ENCODE data around the gene ERBB2. TPM values are rescaled to one million over a fixed set of nuclear protein-coding genes. Genes with fewer than 3 reads are reported as not detected.
"Not testable (repeated sequence)": the region's sequence is repeated elsewhere in the genome, so short reads cannot be mapped to it uniquely, and the experiment has no call there.

The ERBB2 gene
- total RNA-seq, 2 experiments from 2014 or later: 6.0 to 6.3 TPM

DNA sequence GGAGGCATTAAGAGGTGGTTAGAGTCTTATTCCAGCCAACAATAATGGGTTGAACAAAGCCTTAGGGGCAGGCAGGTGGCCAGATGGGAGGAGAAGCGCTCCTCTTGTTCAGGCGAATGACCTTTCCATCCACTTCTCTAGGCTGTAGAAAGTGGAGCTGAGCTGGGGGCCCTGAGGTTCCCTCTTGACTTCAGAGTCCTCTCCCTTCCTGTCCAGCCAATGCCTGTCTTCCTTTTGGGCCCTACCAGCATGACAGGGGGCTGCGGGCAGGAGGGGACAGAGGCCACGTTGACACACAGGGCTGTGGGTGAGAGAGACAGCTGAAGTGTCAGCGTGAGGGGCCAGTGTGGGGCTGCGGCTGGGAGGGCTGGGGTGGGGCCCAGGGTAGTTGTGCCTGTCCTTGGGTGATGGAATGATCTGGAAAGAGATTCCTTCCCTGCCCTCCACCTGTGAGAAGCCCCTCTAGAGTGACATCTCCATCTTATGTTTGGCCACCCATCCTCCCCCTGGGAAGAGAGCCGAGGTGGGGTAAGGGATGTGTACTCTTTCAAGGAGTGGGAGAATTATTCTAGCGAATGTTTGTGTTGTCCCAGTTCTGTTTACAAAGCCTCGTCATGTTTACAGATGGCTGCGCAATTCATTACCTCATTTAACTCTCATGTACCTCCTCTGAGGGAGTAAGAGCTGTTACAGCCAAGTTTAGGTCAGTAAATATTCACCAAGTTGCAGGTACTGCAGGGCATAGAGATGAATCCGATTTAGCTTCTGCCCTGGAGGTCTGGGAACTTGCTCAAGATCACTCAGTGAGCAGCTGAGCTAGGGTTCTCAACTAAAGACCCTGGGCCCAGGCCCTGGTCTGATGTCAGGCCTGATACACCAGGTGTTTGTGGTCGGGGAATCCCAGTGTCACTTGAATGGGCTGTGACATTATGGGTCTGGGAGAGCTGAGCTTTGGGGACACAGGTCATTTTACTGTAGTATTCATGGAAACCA is 3.3 kb downstream of the ERBB2 start:
- Mint-ChIP-seq H3K27ac (no peak overlapping the region), H3K9me3 (no peaks in the 10 kb centered on the region), H3K4me3 (no peak overlapping the region), H3K4me1 (ENCODE audit: low read depth) (peaks cover 19% of the 10 kb centered on the region), H3K36me3 (ENCODE audit: low read depth) (no peaks in the 10 kb centered on the region), H3K27me3 (ENCODE audit: low read depth) (peaks cover 25% of the 10 kb centered on the region)
- CTCF ChIA-PET: interaction anchor here (1.3 kb wide), 1 partner anchor 26 kb away, joined by 3 read pairs; no protein-coding TSS in a partner anchor
- no peak for DNase-seq
- intact Hi-C loops (cut with micrococcal nuclease): no loop called here

DNA sequence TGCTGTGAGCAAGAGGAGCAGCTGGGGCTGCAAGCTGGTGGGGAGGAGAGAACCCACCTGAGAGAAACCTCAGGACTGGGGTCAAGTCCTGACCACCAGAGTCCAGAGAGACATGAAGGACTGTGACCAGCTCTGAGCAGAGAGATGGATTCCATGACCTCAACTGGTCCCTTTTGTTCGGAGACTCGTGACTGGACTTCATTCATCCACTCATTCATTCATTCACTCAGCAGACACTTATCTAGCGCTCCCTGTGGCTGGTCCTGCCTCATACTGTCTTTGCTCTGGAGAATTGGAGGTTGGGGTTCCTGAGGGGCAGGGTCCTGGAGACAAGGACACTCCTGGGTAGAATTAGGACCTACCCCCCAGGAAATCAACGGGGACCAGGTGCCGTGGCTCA is 4.0 kb downstream of the ERBB2 start:
- Mint-ChIP-seq H3K36me3 (ENCODE audit: low read depth) (no peaks in the 10 kb centered on the region), H3K27me3 (ENCODE audit: low read depth) (peaks cover 23% of the 10 kb centered on the region), H3K4me1 (ENCODE audit: low read depth) (peaks cover 19% of the 10 kb centered on the region), H3K4me3 (no peak overlapping the region), H3K27ac (no peak overlapping the region), H3K9me3 (no peaks in the 10 kb centered on the region)
- intact Hi-C loops (cut with micrococcal nuclease): no loop called here
- no peak for DNase-seq
- CTCF ChIA-PET: interaction anchor here (1.3 kb wide), 1 partner anchor 25 kb away, joined by 3 read pairs; no protein-coding TSS in a partner anchor

DNA sequence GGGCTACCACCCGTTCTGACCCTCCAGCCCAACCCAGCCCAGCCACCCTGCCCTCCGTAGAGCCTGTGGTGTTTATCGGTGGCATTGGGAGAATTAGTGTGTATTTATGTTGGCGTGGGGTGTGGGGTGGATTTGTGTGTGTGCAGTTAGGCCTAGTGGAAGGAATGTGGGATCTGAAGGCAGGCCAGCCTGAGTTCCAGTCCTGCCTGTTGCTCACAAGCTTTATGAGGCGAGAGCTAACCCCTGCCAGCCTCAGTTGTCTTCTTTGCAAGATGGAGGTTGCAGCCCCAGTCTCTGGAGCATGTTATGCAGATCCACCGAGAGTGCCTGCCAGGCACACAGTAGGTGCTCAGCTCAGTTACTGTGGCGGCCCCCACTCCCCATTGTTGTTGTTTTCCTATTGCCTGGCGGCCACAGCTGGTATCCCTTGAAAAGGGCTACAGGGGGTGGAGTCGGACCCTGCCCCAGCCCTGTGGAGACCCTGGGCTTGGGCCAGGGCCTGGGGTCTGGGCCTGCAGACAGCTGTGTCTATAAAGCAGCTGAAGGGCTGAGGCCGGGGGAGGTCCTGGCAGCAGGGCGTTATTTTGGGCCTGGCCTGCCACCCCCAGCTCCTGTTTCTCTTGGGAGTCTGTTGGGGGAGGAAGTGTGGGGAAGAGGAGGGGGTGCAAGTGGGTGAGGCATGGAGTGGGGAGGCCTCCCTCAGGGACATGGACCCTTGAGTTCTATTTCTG is 5.1 kb downstream of the ERBB2 start:
- no peak overlapping the region for H3K4me3 Mint-ChIP-seq
- no peak overlapping the region for H3K27ac Mint-ChIP-seq
- peaks cover 14% of the 10 kb centered on the region for H3K27me3 Mint-ChIP-seq (ENCODE audit: low read depth)
- CTCF ChIA-PET: no interaction called here
- no peaks in the 10 kb centered on the region for H3K36me3 Mint-ChIP-seq (ENCODE audit: low read depth)
- peaks cover 15% of the 10 kb centered on the region for H3K4me1 Mint-ChIP-seq (ENCODE audit: low read depth)
- H3K9me3 Mint-ChIP-seq: no peaks in the 10 kb centered on the region
- intact Hi-C loops (cut with micrococcal nuclease): no loop called here
- DNase-seq: no peak

DNA sequence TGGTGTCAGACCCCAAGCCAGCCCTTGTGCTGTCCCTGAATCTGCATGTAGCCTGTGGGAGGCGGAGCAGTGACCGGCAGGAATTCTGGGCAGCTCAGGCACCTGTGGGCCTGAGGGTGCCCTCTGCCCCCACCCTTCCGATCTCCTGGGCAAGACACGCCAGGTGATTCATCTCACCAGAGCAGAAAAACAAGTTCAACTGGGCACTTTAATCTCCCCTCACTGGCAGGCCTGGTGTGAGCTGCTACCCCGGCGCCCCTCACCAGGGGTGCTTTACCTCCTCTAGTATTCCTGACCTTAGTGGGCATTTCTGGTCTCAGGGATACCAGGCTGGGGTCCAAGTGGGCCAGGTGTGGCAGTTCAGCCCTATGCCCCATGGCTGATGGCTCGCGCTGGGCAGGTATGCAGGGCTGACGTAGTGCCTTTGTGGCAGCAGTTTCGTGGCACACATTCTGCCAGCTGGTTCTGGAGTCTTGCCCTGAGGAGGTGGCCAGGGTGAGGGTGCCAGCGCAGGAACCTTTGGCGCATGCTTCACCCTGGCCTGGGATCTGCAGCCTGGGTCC is 6.0 kb downstream of the ERBB2 start:
- Mint-ChIP-seq H3K27ac (no peak overlapping the region), H3K36me3 (ENCODE audit: low read depth) (no peaks in the 10 kb centered on the region), H3K9me3 (no peaks in the 10 kb centered on the region), H3K4me1 (ENCODE audit: low read depth) (peaks cover 12% of the 10 kb centered on the region), H3K27me3 (ENCODE audit: low read depth) (peaks cover 9% of the 10 kb centered on the region), H3K4me3 (no peak overlapping the region)
- intact Hi-C loops (cut with micrococcal nuclease): no loop called here
- no peak for DNase-seq
- CTCF ChIA-PET: no interaction called here

DNA sequence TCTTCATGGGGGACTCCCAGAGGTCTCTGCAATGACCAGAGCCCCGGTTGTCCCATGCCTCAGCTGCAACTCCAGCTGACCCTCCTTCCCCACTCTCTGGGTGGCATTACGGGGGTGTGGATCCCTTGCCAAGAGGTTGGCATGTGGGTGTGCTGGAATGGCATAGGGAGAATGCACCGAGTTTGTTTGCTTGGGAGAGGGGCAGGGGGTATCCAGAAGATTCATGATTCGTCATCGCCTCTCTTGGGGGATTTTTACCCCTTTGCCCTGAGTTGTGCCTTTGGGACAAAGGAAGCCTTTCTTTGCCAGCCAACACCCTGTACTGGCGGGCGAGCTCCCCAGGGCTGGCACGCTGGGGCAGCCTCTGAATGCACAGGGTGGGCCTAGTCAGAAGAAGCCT is 6.5 kb downstream of the ERBB2 start:
- no peak for DNase-seq
- Mint-ChIP-seq H3K27me3 (ENCODE audit: low read depth) (peaks cover 4% of the 10 kb centered on the region), H3K27ac (no peak overlapping the region), H3K9me3 (no peaks in the 10 kb centered on the region), H3K4me3 (no peak overlapping the region), H3K4me1 (ENCODE audit: low read depth) (peaks cover 10% of the 10 kb centered on the region), H3K36me3 (ENCODE audit: low read depth) (no peaks in the 10 kb centered on the region)
- CTCF ChIA-PET: no interaction called here
- intact Hi-C loops (cut with micrococcal nuclease): no loop called here

DNA sequence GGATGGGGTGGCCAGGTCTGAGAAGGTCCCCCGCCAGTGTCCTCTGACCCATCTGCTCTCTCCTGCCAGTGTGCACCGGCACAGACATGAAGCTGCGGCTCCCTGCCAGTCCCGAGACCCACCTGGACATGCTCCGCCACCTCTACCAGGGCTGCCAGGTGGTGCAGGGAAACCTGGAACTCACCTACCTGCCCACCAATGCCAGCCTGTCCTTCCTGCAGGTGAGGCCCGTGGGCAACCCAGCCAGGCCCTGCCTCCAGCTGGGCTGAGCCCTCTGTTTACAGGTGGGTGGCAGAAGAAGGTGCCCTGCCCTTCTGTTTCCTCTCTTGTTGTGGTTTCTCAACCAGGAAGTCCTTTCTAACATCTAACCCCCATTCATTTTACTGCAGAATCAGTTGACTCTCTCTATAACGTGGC is 7.1 kb downstream of the ERBB2 start:
- no peaks in the 10 kb centered on the region for H3K36me3 Mint-ChIP-seq (ENCODE audit: low read depth)
- no peak overlapping the region for H3K27ac Mint-ChIP-seq
- H3K27me3 Mint-ChIP-seq (ENCODE audit: low read depth): no peaks in the 10 kb centered on the region
- H3K9me3 Mint-ChIP-seq: no peaks in the 10 kb centered on the region
- H3K4me3 Mint-ChIP-seq: no peak overlapping the region
- peaks cover 10% of the 10 kb centered on the region for H3K4me1 Mint-ChIP-seq (ENCODE audit: low read depth)
- CTCF ChIA-PET: no interaction called here
- intact Hi-C loops (cut with micrococcal nuclease): no loop called here
- no peak for DNase-seq

DNA sequence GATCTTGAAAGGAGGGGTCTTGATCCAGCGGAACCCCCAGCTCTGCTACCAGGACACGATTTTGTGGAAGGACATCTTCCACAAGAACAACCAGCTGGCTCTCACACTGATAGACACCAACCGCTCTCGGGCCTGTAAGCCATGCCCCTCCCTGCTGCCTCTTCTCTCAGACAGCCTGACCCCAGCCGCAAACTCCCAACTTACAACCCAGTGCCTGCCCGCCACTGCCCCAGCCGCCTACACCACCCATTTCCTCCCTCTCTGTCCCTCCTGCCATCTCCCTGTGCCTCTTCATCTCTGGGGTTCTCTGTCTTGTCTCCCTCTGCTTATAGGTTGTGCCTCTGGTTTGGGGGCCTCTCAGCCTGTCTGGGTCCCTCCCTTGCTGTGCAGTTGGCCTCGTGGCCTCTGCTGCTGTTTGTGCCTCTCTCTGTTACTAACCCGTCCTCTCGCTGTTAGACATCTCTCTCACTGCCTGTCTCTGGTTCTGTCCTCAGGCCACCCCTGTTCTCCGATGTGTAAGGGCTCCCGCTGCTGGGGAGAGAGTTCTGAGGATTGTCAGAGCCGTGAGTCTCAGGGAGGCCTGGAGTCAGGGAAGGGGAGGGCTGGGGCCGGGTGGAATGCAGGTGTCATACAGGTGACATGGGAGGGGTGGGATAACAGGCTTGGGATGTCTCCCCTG is 9.6 kb downstream of the ERBB2 start:
- no peak for DNase-seq
- H3K27me3 Mint-ChIP-seq (ENCODE audit: low read depth): no peaks in the 10 kb centered on the region
- no peaks in the 10 kb centered on the region for H3K36me3 Mint-ChIP-seq (ENCODE audit: low read depth)
- peaks cover 10% of the 10 kb centered on the region for H3K4me1 Mint-ChIP-seq (ENCODE audit: low read depth)
- CTCF ChIA-PET: interaction anchor here (1.1 kb wide), 3 partner anchors 20 to 88 kb away, joined by 3 to 6 read pairs (median 4); no protein-coding TSS in a partner anchor
- H3K27ac Mint-ChIP-seq: no peak overlapping the region
- intact Hi-C loops (cut with micrococcal nuclease): no loop called here
- H3K4me3 Mint-ChIP-seq: no peak overlapping the region
- H3K9me3 Mint-ChIP-seq: no peaks in the 10 kb centered on the region

DNA sequence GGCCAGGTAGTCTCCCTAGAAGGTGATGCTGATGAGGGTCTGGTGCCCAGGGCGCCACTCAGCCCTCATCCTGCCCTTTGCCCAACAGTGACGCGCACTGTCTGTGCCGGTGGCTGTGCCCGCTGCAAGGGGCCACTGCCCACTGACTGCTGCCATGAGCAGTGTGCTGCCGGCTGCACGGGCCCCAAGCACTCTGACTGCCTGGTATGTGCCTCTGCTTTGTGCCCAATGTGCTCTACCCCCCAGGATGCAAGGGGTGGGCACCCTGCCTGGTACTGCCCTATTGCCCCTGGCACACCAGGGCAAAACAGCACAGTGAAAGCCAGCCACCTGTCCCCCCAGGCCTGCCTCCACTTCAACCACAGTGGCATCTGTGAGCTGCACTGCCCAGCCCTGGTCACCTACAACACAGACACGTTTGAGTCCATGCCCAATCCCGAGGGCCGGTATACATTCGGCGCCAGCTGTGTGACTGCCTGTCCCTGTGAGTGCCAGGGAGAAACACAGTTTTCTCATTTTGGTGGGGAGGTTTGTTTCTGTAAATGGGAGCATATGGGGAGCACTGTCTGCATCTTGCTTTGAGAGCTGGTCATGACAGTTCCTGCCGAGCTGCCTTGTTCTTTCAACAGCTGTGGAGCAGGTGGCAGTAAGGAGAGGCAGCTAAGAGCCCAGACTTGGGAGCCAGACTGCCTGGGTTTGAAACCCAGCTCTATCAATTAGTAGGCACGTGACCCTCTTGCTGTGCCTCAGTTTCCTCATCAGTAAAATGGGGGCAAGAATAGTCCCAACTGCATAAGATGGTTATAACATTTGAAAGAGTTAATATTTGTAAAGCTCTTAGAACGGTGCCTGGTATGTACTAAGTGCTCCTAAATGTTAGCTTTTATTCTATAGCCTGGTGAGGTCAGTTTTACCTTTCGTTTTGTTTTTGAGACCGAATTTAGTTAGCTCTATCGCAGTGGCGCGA is 10.4 kb downstream of the ERBB2 start:
- Mint-ChIP-seq H3K36me3 (ENCODE audit: low read depth) (no peaks in the 10 kb centered on the region), H3K9me3 (no peaks in the 10 kb centered on the region), H3K4me1 (ENCODE audit: low read depth) (peaks cover 10% of the 10 kb centered on the region), H3K4me3 (no peak overlapping the region), H3K27me3 (ENCODE audit: low read depth) (no peaks in the 10 kb centered on the region), H3K27ac (no peak overlapping the region)
- CTCF ChIA-PET: interaction anchor here (0.6 to 1.1 kb wide), 4 partner anchors 42 to 332 kb away, joined by 3 to 7 read pairs (median 3); partner anchors contain the start of gene PNMT
- no peak for DNase-seq
- intact Hi-C loops (cut with micrococcal nuclease): no loop called here

DNA sequence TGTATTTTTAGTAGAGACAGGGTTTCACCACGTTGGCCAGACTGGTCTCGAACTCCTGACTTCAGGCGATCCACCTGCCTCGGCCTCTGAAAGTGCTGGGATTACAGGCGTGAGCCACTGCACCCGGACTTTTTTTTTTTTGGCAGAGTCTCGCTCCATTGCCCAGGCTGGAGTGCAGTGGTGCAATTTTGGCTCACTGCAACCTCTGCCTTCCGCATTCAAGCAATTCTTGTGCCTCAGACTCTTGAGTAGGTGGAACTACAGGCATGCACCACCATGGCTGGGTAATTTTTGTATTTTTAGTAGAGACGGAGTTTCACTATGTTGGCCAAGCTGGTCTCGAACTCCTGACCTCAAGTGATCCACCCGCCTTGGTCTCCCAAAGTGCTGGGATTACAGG is 11.2 kb downstream of the ERBB2 start:
- H3K9me3 Mint-ChIP-seq; DNase-seq; H3K27ac Mint-ChIP-seq; intact Hi-C loops (cut with micrococcal nuclease); H3K4me3 Mint-ChIP-seq; H3K36me3 Mint-ChIP-seq (ENCODE audit: low read depth); H3K27me3 Mint-ChIP-seq (ENCODE audit: low read depth): not testable (repeated sequence)
- CTCF ChIA-PET: interaction anchor here (0.6 to 1.1 kb wide), 3 partner anchors 77 to 333 kb away, joined by 3 to 7 read pairs (median 3); no protein-coding TSS in a partner anchor
- peaks cover 10% of the 10 kb centered on the region for H3K4me1 Mint-ChIP-seq (ENCODE audit: low read depth)

DNA sequence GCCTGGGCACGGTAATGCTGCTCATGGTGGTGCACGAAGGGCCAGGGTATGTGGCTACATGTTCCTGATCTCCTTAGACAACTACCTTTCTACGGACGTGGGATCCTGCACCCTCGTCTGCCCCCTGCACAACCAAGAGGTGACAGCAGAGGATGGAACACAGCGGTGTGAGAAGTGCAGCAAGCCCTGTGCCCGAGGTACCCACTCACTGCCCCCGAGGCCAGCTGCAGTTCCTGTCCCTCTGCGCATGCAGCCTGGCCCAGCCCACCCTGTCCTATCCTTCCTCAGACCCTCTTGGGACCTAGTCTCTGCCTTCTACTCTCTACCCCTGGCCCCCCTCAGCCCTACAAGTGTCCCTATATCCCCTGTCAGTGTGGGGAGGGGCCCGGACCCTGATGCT is 12.0 kb downstream of the ERBB2 start:
- CTCF ChIA-PET: no interaction called here
- no peak for DNase-seq
- Mint-ChIP-seq H3K27ac (no peak overlapping the region), H3K9me3 (no peaks in the 10 kb centered on the region), H3K4me3 (no peak overlapping the region), H3K36me3 (ENCODE audit: low read depth) (no peaks in the 10 kb centered on the region), H3K4me1 (ENCODE audit: low read depth) (peaks cover 8% of the 10 kb centered on the region), H3K27me3 (ENCODE audit: low read depth) (no peaks in the 10 kb centered on the region)
- intact Hi-C loops (cut with micrococcal nuclease): no loop called here

DNA sequence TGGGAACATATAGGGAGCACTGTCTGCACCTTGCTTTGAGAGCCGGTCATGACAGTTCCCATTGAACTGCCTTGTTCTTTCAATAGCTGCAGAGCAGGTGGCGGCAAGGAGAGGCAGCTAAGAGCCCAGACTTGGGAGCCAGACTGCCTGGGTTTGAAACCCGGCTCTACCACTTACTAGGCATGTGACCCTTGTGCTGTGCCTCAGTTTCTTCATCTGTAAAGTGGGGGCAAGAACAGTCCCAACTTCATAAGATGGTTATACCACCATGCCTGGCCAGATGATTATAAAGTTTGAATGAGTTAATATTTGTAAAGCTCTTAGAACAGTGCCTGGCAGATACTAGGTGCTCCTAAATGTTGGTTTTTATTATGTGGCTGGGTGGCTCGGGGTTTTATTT is 14.4 kb downstream of the ERBB2 start:
- intact Hi-C loops (cut with micrococcal nuclease): no loop called here
- Mint-ChIP-seq H3K4me3 (no peak overlapping the region), H3K36me3 (ENCODE audit: low read depth) (no peaks in the 10 kb centered on the region), H3K27ac (no peak overlapping the region), H3K4me1 (ENCODE audit: low read depth) (no peaks in the 10 kb centered on the region), H3K9me3 (no peaks in the 10 kb centered on the region), H3K27me3 (ENCODE audit: low read depth) (no peaks in the 10 kb centered on the region)
- CTCF ChIA-PET: no interaction called here
- no peak for DNase-seq

Measured in activated naive CD4-positive, alpha-beta T cell treated with anti-CD3 and anti-CD28 coated beads for 36 hours (primary cell).